Measurements from ENCODE around the gene C3orf18. TPM values are rescaled to one million over a fixed set of nuclear protein-coding genes. Genes with fewer than 3 reads are reported as not detected.

Gene C3orf18
- total RNA-seq, 1 donor from 2014 or later = 3.9 TPM

GRCh38 chr3:50572801-50573371 is 5.3 kb upstream of the C3orf18 start:
- DNase-seq (ENCODE audit: extremely low spot score, unreplicated experiment) = no peak
- TF ChIP-seq, protein P1, sequence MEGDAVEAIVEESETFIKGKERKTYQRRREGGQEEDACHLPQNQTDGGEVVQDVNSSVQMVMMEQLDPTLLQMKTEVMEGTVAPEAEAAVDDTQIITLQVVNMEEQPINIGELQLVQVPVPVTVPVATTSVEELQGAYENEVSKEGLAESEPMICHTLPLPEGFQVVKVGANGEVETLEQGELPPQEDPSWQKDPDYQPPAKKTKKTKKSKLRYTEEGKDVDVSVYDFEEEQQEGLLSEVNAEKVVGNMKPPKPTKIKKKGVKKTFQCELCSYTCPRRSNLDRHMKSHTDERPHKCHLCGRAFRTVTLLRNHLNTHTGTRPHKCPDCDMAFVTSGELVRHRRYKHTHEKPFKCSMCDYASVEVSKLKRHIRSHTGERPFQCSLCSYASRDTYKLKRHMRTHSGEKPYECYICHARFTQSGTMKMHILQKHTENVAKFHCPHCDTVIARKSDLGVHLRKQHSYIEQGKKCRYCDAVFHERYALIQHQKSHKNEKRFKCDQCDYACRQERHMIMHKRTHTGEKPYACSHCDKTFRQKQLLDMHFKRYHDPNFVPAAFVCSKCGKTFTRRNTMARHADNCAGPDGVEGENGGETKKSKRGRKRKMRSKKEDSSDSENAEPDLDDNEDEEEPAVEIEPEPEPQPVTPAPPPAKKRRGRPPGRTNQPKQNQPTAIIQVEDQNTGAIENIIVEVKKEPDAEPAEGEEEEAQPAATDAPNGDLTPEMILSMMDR (IDR thresholded peaks at IDR 0.05) = no peak
- Mint-ChIP-seq H3K36me3 (ENCODE audit: unreplicated experiment) (no peaks in the 10 kb centered on the region), H3K27ac (ENCODE audit: unreplicated experiment) (no peak overlapping the region), H3K4me3 (ENCODE audit: unreplicated experiment) (no peak overlapping the region), H3K27me3 (ENCODE audit: unreplicated experiment) (no peaks in the 10 kb centered on the region), H3K9me3 (ENCODE audit: unreplicated experiment) (no peaks in the 10 kb centered on the region), H3K4me1 (ENCODE audit: unreplicated experiment) (peaks cover 14% of the 10 kb centered on the region)

GRCh38 chr3:50572158-50572557 is 4.6 kb upstream of the C3orf18 start:
- DNase-seq (ENCODE audit: extremely low spot score, unreplicated experiment) = no peak
- TF ChIP-seq, protein P1 (IDR thresholded peaks at IDR 0.05) = peak; percentile 79
- peaks cover 17% of the 10 kb centered on the region for H3K4me1 Mint-ChIP-seq (ENCODE audit: unreplicated experiment)
- no peaks in the 10 kb centered on the region for H3K9me3 Mint-ChIP-seq (ENCODE audit: unreplicated experiment)
- no peak overlapping the region for H3K4me3 Mint-ChIP-seq (ENCODE audit: unreplicated experiment)
- H3K27ac Mint-ChIP-seq (ENCODE audit: unreplicated experiment) = peak overlapping the region; percentile 3
- H3K36me3 Mint-ChIP-seq (ENCODE audit: unreplicated experiment) = no peaks in the 10 kb centered on the region
- no peaks in the 10 kb centered on the region for H3K27me3 Mint-ChIP-seq (ENCODE audit: unreplicated experiment)

DNA sequence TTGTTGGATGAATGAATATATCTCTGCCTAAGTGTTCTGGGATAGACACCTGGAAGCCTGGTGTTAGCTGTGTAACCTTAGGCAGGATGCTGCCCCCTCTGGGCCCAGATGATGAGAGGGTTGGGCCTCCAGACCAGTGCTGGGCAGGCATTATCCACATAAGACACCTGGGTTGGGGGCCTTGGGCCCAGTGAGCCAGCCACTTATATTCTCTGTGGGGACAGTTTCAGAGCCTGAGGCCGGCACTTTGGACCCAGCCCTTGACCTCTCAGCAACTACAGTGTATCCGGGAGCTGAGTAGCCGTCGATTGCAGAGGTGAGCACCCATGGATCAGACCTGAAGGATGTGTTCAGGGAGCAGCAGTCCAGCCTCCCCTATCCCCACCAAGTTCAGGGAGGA is 3.9 kb upstream of the C3orf18 start:
- Mint-ChIP-seq H3K27ac (ENCODE audit: unreplicated experiment) (no peak overlapping the region), H3K9me3 (ENCODE audit: unreplicated experiment) (no peaks in the 10 kb centered on the region), H3K27me3 (ENCODE audit: unreplicated experiment) (no peaks in the 10 kb centered on the region), H3K4me3 (ENCODE audit: unreplicated experiment) (no peak overlapping the region), H3K36me3 (ENCODE audit: unreplicated experiment) (no peaks in the 10 kb centered on the region), H3K4me1 (ENCODE audit: unreplicated experiment) (peaks cover 17% of the 10 kb centered on the region)
- no peak for DNase-seq (ENCODE audit: extremely low spot score, unreplicated experiment)
- TF ChIP-seq, protein P1 (IDR thresholded peaks at IDR 0.05) = no peak

- H3K36me3 Mint-ChIP-seq (ENCODE audit: unreplicated experiment) = no peaks in the 10 kb centered on the region
- H3K4me1 Mint-ChIP-seq (ENCODE audit: unreplicated experiment) = peaks cover 17% of the 10 kb centered on the region
- H3K27me3 Mint-ChIP-seq (ENCODE audit: unreplicated experiment) = no peaks in the 10 kb centered on the region
- H3K9me3 Mint-ChIP-seq (ENCODE audit: unreplicated experiment) = no peaks in the 10 kb centered on the region
- H3K4me3 Mint-ChIP-seq (ENCODE audit: unreplicated experiment) = peak overlapping the region; percentile 97
- TF ChIP-seq, protein P1 (IDR thresholded peaks at IDR 0.05) = no peak
- no peak for DNase-seq (ENCODE audit: extremely low spot score, unreplicated experiment)
- peak overlapping the region; percentile 95 for H3K27ac Mint-ChIP-seq (ENCODE audit: unreplicated experiment)
These were observed 3.1 kb upstream of the C3orf18 start for GRCh38 chr3:50570508-50571279.

GRCh38 chr3:50568947-50569749 is 1.6 kb upstream of the C3orf18 start, which contains the start of gene HEMK1:
HEMK1 (plus strand) TSS chr3:50569522; CDS start chr3:50571105, 1,583 bp downstream.
- TF ChIP-seq, protein P1 (IDR thresholded peaks at IDR 0.05) = no peak

More at GRCh38 chr3:50568947-50569749, 1.6 kb upstream of the C3orf18 start, which contains the start of gene HEMK1:
- H3K27ac Mint-ChIP-seq (ENCODE audit: unreplicated experiment) = peak within 1 kb of the TSS; percentile 95
- H3K4me3 Mint-ChIP-seq (ENCODE audit: unreplicated experiment) = peak within 1 kb of the TSS; percentile 97
- DNase-seq (ENCODE audit: extremely low spot score, unreplicated experiment) = peak; percentile 98
- no peaks in the 10 kb centered on the region for H3K36me3 Mint-ChIP-seq (ENCODE audit: unreplicated experiment)
- H3K27me3 Mint-ChIP-seq (ENCODE audit: unreplicated experiment) = no peaks in the 10 kb centered on the region
- peaks cover 17% of the 10 kb centered on the region for H3K4me1 Mint-ChIP-seq (ENCODE audit: unreplicated experiment)
- H3K9me3 Mint-ChIP-seq (ENCODE audit: unreplicated experiment) = no peaks in the 10 kb centered on the region

All from osteocyte (in vitro differentiated cells).